HCT116 (cell line): Measurements from ENCODE around the gene ERC2. TPM values are rescaled to one million over a fixed set of nuclear protein-coding genes. Genes with fewer than 3 reads are reported as not detected.

Experiments used
- ATAC-seq: fragments of 200-7000 bp; cut with Tn5 transposase; 2 replicates; pipeline ENCODE4 v1.9.1; 2020; ENCODE audit warnings: mild to moderate bottlenecking, moderate library complexity
- BruUV-seq: library from RNA; stranded (reverse); fragments of 400-500 nt; replicated peaks from 2 replicates; lab custom pipeline; 2021; lab: Mats Ljungman, UMichigan
- CTCF ChIA-PET: fragments of 300-600 bp; sonication (Branson Sonifier 250); formaldehyde crosslinking; loops from one replicate; lab custom pipeline; 2021; ENCODE audit warnings: antibody characterized with exemption; lab: Charles Lee
- POLR2A ChIA-PET: fragments of 300-600, 350-600 bp; sonication (Branson Sonifier 250); formaldehyde crosslinking; loops from one replicate; lab custom pipeline; 2021; ENCODE audit warnings: antibody characterized with exemption; lab: Charles Lee
- RAD21 ChIA-PET, 2 experiments: fragments of 300-600 bp; sonication (Branson Sonifier 250); formaldehyde crosslinking; loops; one replicate each; lab custom pipeline; 2023; ENCODE audit warnings: low total read pairs in 2 of 2; ENCODE audit not compliant: uncharacterized antibody in 2 of 2, unreplicated experiment in 2 of 2, low non-redundant PET in 1 of 2; lab: Charles Lee
- DNase-seq: peaks from one replicate; pipeline ENCODE4 v3.0.0-alpha.2; 2010; ENCODE audit warnings: low read depth, low spot score
- H2AFZ ChIP-seq: fragments of 200-600 bp; shearing (Covaris generic), sonication (generic); 2 replicates; pipeline ENCODE4 v1.6.1; 2017; ENCODE audit warnings: low read depth, mixed run types, mixed read lengths, antibody characterized with exemption, low read length; ENCODE audit not compliant: poor library complexity, severe bottlenecking
- H3K27ac ChIP-seq: 2 replicates; pipeline ENCODE4 v1.5.1; 2012; ENCODE audit warnings: low read depth, low read length
- H3K27me3 ChIP-seq: fragments of 200-600 bp; sonication (generic); 2 replicates; pipeline ENCODE4 v1.6.1; 2016; ENCODE audit warnings: mixed run types, low read length, mixed read lengths; ENCODE audit not compliant: insufficient read depth
- H3K36me3 ChIP-seq, 2 experiments: fragments of 200-500 bp in 1 of 2; fragments of 200-600 bp in 1 of 2; sonication (Bioruptor generic) in 1 of 2; sonication (generic) in 1 of 2; 2 replicates each; pipeline versions ENCODE4 v1.5.1 to v1.6.1; 2014 to 2016; ENCODE audit warnings: low read length in 2 of 2, inconsistent platforms in 1 of 2, mixed read lengths in 1 of 2, mixed run types in 1 of 2; ENCODE audit not compliant: insufficient read depth in 2 of 2, control insufficient read depth in 1 of 2
- H3K4me1 ChIP-seq, 2 experiments: fragments of 200-600 bp in 1 of 2; sonication (generic) in 1 of 2; 2 replicates each; pipeline versions ENCODE4 v1.5.1 to v1.6.1; 2012 to 2017; ENCODE audit warnings: low read length in 2 of 2, inconsistent platforms in 1 of 2, mild to moderate bottlenecking in 1 of 2, mixed read lengths in 1 of 2, mixed run types in 1 of 2, moderate library complexity in 1 of 2; ENCODE audit not compliant: insufficient read depth in 2 of 2, control insufficient read depth in 1 of 2
- H3K4me2 ChIP-seq: fragments of 200-600 bp; sonication (generic); 2 replicates; pipeline ENCODE4 v1.6.1; 2017; ENCODE audit warnings: mixed run types, low read length, mixed read lengths
- H3K4me3 ChIP-seq, 2 experiments: fragments of 200-600 bp in 1 of 2; sonication (generic) in 1 of 2; replicated peaks in 1 of 2; 2 replicates each; pipeline ENCODE4 v1.5.1; 2011 to 2016; ENCODE audit warnings: low read length in 2 of 2, control low read depth in 1 of 2, low read depth in 1 of 2, mild to moderate bottlenecking in 1 of 2, mixed read lengths in 1 of 2, mixed run types in 1 of 2
- H3K79me2 ChIP-seq: fragments of 200-600 bp; sonication (generic); 2 replicates; pipeline ENCODE4 v1.6.1; 2017; ENCODE audit warnings: mild to moderate bottlenecking, mixed run types, low read length, moderate library complexity, mixed read lengths; ENCODE audit not compliant: insufficient read depth
- H3K9ac ChIP-seq: fragments of 200-600 bp; sonication (generic); 2 replicates; pipeline ENCODE4 v1.6.1; 2016; ENCODE audit warnings: low read length, mixed read lengths
- H3K9me2 ChIP-seq: fragments of 200-600 bp; sonication (generic), shearing (Covaris generic); 2 replicates; pipeline ENCODE4 v1.6.1; 2017; ENCODE audit warnings: mixed run types, mild to moderate bottlenecking, moderate library complexity; ENCODE audit not compliant: insufficient read depth
- H3K9me3 ChIP-seq, 2 experiments: fragments of 200-500 bp in 1 of 2; fragments of 200-600 bp in 1 of 2; sonication (Bioruptor generic) in 1 of 2; sonication (generic) in 1 of 2; 2 replicates each; pipeline ENCODE4 v1.6.1; 2014 to 2017; ENCODE audit warnings: low read length in 2 of 2, mixed read lengths in 2 of 2, inconsistent platforms in 1 of 2, low read depth in 1 of 2, mild to moderate bottlenecking in 1 of 2, mixed run types in 1 of 2, moderate library complexity in 1 of 2; ENCODE audit not compliant: control insufficient read depth in 1 of 2, insufficient read depth in 1 of 2
- H4K20me1 ChIP-seq: fragments of 200-600 bp; sonication (generic), shearing (Covaris generic); 2 replicates; pipeline ENCODE4 v1.6.1; 2017; ENCODE audit warnings: mixed run types, mild to moderate bottlenecking, moderate library complexity; ENCODE audit not compliant: insufficient read depth
- CEBPB ChIP-seq: IDR thresholded peaks from 2 replicates; pipeline ENCODE4 v1.6.1; 2012; ENCODE audit warnings: low read depth
- EGR1 ChIP-seq: IDR thresholded peaks from 2 replicates; pipeline ENCODE4 v1.6.1; 2012; ENCODE audit warnings: low read depth
- EZH2 ChIP-seq: fragments of 200-600 bp; sonication (generic); IDR thresholded peaks from 2 replicates; pipeline ENCODE4 v1.6.1; 2017; ENCODE audit warnings: antibody characterized with exemption, mixed run types
- FOSL1 ChIP-seq: IDR thresholded peaks from 2 replicates; pipeline ENCODE4 v1.6.1; 2012; ENCODE audit warnings: low read depth
- SRF ChIP-seq: IDR thresholded peaks from 2 replicates; pipeline ENCODE4 v1.6.1; 2012; ENCODE audit warnings: low read depth
- TCF7L2 ChIP-seq: IDR thresholded peaks from 2 replicates; pipeline ENCODE4 v1.7.0; 2011; ENCODE audit warnings: borderline replicate concordance, inconsistent platforms; ENCODE audit not compliant: insufficient read depth, insufficient read length; ENCODE audit errors: extremely low read depth
- YY1 ChIP-seq: IDR thresholded peaks from 2 replicates; pipeline ENCODE4 v1.6.1; 2011; ENCODE audit warnings: low read length, low read depth, moderate library complexity, mild to moderate bottlenecking; ENCODE audit not compliant: insufficient replicate concordance; ENCODE audit errors: extremely low read depth
- ZFX ChIP-seq: fragments of 450-650 bp; IDR thresholded peaks from 2 replicates; pipeline ENCODE4 v1.6.1; 2017
- intact Hi-C: fragments of 100-400 bp; cut with micrococcal nuclease; formaldehyde crosslinking; loops from 2 replicates; pipeline ENCODE4 v1.10.0; 2022
- total RNA-seq: library from RNA; stranded (reverse); gene quantifications from one replicate; pipeline ENCODE4 v1.2.1, GENCODE V29; 2021; ENCODE audit not compliant: unreplicated experiment

ERC2 gene
- total RNA-seq, 1 experiment from 2014 or later, result not detected

DNA sequence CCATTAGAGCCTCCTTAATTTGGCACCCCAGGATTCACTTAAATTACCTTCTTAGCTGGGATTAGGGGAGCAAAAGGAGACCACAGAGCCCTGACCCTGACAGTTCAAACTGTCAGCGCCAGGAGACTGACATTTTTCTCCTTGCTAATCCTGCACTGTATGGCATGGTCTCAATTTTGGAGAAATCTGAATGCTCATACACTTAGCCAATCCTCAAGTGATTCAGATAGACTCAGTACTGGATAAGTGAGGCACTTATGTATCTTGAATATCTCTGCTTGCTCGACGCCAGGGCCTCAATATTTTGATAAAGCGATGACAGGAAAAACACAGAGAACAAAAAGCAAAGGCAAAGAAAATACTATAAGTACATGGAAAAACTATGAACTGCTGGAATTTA is 605.2 kb downstream of the ERC2 start:
- H3K9me2 ChIP-seq, result no peaks in the 10 kb centered on the region
- H3K4me3 ChIP-seq, result no peak overlapping the region
- H4K20me1 ChIP-seq, result no peaks in the 10 kb centered on the region
- H3K27ac ChIP-seq, result no peak overlapping the region
- ChIA-PET RAD21 (no interaction called here), POLR2A (no interaction called here)
- H3K79me2 ChIP-seq, result no peaks in the 10 kb centered on the region
- ATAC-seq, result no peak
- no peak for TF ChIP-seq YY1
- no peak for TF ChIP-seq SRF
- TF ChIP-seq EZH2, result no peak
- no peak for TF ChIP-seq ZFX
- no peak for TF ChIP-seq CEBPB
- no peak for TF ChIP-seq FOSL1
- TF ChIP-seq, all 23 proteins: peak for 0
- BruUV-seq, result no TSS peak
- no peak for DNase-seq
- H3K27me3 ChIP-seq, result no peaks in the 10 kb centered on the region
- H3K9ac ChIP-seq, result no peak overlapping the region
- no peaks in the 10 kb centered on the region for H3K4me1 ChIP-seq
- H2AFZ ChIP-seq, result no peak overlapping the region
- CTCF ChIA-PET, result no interaction called here
- no peak overlapping the region for H3K4me2 ChIP-seq
- intact Hi-C loops, result no loop called here
- peaks cover 0 to 4% of the 10 kb centered on the region in 2 experiments; a peak in 1 of 4 replicates for H3K9me3 ChIP-seq
- no peaks in the 10 kb centered on the region for H3K36me3 ChIP-seq

DNA sequence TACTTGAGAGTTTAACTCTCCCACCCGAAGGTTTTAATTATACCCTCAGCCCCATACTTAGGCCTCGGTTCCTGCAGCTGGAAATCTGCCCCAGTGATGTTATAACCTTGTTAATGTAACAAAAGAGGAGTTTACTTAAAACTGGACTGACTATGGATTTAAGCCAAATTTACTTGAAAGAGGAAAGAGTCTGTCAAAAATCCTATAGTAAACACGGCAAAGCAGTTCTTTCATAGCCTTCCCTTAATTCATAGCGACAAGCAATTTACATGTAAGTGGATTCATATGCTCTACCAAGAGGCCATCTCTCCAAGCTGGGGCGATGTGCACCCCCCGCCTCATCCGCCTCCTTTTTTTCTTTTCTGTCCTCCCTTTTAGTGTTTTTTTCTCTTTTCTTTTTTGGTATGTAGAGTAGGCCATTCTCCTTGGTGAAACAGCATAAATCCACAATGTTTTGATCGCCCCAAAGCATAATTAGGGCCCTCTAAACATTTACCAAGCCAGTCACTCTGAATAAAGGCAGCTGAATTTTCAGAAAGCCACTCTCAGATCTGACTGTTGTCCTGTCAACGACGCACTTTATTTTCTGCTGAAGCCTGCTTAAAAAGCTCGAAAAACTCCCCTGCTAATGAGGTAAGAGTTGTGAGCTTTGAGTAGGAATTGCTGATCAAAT is 608.1 kb downstream of the ERC2 start:
- DNase-seq (no peak), ATAC-seq (no peak)
- H3K36me3 ChIP-seq, result no peaks in the 10 kb centered on the region
- H3K4me1 ChIP-seq, result no peaks in the 10 kb centered on the region
- ChIA-PET RAD21 (no interaction called here), POLR2A (no interaction called here), CTCF (no interaction called here)
- H3K9ac ChIP-seq, result no peak overlapping the region
- TF ChIP-seq EGR1, result no peak
- TF ChIP-seq TCF7L2, result no peak
- no peaks in the 10 kb centered on the region for H3K27me3 ChIP-seq
- no peak overlapping the region for H3K4me3 ChIP-seq
- no peaks in the 10 kb centered on the region for H3K9me2 ChIP-seq
- no peak overlapping the region for H2AFZ ChIP-seq
- H3K4me2 ChIP-seq, result no peak overlapping the region
- intact Hi-C loops, result no loop called here
- no peaks in the 10 kb centered on the region for H4K20me1 ChIP-seq
- peaks cover 0 to 4% of the 10 kb centered on the region in 2 experiments; a peak in 1 of 4 replicates for H3K9me3 ChIP-seq
- no peak overlapping the region for H3K27ac ChIP-seq
- H3K79me2 ChIP-seq, result no peaks in the 10 kb centered on the region
- BruUV-seq, result no TSS peak
